ENCODE data around the gene TSPAN33.
"Not testable (repeated sequence)": the region's sequence is repeated elsewhere in the genome, so short reads cannot be mapped to it uniquely, and the experiment has no call there.

TSPAN33 gene

GRCh38 chr7:129170441-129171021 lies 26.0 kb downstream of the TSPAN33 start:
- no peak for DNase-seq (ENCODE audit: low read depth, low spot score)

DNA sequence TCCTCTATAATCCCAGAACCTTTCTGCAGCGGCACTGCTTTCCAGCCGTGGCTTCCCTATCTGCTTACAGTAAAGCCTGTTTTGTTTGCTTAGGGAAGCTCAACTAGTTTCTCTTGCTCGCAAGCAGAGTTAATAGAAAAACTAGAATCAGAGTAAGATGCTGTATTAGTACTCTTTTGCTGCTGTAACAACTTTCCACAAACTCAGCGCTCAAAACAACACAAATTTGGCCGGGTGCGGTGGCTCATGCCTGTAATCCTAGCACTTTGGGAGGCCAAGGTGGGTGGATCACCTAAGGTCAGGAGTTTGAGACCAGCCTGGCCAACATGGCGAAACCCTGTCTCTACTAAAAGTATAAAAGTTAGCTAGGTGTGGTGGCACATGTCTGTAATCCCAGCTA lies 29.4 kb downstream of the TSPAN33 start:
- not testable (repeated sequence) for DNase-seq (ENCODE audit: low read depth, low spot score)

DNA sequence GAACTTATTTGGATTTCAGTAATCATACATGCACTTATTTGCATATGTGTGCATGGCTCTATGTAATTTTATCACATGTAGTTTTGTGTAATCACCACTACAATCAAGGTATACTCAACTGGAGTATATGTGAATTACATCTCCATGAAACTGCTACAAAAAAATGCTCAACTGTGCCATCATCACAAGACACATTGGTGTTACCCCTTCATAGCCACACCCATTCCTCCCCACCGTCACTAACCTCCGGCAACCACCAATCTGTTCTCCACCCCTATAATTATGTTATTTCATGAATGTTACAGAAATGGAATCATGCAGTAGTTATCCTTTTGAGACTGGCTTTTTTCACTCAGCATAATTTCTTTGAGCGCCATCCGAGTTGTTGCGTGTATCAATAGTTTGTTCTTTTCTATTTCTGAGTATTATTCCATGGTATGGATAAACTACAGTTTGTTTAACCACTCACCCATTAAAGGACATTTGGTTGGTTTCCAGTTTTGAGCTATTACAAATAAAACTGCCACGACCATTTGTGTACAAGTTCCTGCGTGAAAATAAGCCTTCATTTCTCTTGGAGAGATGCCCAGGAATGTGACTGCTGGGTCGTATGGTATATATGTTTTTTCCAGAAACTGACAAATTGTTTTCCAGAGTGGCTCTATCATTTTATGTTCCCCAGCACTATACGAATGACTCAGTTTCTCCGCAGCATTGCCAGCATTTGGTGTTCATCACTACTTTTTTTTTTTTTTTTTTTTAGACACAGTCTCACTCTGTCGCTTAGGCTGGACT lies 32.6 kb downstream of the TSPAN33 start:
- no peak for DNase-seq (ENCODE audit: low read depth, low spot score)

- DNase-seq (ENCODE audit: low read depth, low spot score) = no peak
These were observed 40.6 kb downstream of the TSPAN33 start for GRCh38 chr7:129184981-129185670.

GRCh38 chr7:129186749-129187260 lies 42.3 kb downstream of the TSPAN33 start:
- DNase-seq (ENCODE audit: low read depth, low spot score) = no peak

- DNase-seq (ENCODE audit: low read depth, low spot score) = no peak
These were observed 43.3 kb downstream of the TSPAN33 start for GRCh38 chr7:129187681-129188371.

DNA sequence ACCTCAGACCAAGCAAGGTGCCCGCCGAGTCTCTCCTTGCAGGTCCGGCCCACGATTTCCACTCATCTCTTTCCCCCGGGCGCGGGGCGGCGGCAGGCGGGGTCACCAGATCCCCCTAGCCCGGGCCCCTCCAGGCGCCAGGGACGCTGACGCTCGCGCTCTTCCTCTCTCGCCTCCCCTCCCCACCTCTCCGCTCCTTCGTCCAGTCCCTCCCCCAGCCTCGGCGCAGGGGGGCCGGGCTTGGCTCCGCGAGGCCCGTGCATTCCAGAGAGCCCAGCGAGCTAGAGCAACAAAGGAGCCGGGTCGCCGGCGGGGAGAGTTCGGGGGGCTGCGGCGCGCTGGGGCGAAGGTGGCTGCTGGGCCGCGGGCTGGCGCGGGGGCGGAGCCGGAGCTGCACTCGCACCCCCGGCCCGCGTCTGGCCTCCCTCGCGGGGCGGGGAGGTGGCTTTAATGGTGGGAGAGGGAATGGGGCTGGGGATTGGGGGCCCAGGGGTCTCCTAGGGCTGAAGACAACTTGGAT lies 43.9 kb downstream of the TSPAN33 start, which contains the start of gene SMO:
Gene SMO, plus strand, starts transcription at position 262 of the 520 bp plus-strand sequence. CDS start 519 bp downstream, outside the sequence.
- DNase-seq (ENCODE audit: low read depth, low spot score) = no peak

GRCh38 chr7:129188892-129189660 lies 44.6 kb downstream of the TSPAN33 start:
- no peak for DNase-seq (ENCODE audit: low read depth, low spot score)

DNA sequence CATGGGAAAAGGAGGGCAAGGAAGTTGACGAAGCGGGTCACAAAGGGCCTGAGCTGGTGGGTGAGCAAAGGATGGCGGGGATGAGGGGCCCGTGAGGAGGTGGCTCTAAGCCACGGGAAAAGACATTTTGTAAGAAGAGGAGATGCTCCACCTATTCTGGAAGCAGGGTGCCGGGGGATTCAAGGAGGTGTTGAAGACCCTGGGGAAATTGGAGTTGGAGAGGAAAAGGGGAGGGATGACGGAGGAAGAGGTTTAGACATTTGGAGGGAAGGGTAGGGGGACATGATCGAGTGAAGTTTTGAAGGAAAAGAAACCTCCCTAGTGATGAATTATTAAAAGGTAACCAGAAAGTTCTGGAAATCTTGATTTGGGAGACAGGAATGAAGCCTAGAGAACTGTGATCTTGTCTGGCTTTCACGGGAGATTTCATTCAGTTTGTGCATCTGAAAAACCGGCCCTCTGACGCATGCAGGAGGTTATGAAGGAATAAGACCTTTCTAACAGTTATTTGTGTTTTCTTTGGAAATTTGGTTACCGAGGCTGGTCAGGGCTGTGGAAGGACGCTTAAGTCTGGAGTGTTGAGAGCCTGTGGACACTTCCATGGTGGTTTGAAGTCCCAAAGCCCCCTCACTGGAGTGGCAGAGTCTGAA lies 45.3 kb downstream of the TSPAN33 start:
- DNase-seq (ENCODE audit: low read depth, low spot score) = no peak

DNA sequence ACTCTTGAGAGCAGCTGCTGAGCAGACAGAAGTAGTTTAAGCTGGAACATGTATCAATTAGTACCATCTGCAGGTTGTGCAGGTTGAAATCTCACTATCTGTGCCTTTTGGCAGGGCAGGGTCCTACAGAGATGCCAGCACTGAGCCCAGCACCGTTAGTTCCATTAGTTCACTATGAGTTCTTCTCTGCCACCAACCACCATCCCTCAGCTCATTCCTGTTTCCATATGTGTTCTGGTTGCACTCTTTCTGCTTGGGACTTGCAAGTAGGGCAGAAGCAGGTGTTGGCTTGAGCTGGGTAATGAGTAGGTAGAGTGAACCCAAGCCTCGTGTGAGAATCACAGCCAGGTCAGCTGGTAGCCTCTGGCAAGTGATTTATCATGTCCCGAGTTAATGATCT lies 46.8 kb downstream of the TSPAN33 start:
- DNase-seq (ENCODE audit: low read depth, low spot score) = no peak

GRCh38 chr7:129193892-129194291 lies 49.4 kb downstream of the TSPAN33 start:
- no peak for DNase-seq (ENCODE audit: low read depth, low spot score)

DNA sequence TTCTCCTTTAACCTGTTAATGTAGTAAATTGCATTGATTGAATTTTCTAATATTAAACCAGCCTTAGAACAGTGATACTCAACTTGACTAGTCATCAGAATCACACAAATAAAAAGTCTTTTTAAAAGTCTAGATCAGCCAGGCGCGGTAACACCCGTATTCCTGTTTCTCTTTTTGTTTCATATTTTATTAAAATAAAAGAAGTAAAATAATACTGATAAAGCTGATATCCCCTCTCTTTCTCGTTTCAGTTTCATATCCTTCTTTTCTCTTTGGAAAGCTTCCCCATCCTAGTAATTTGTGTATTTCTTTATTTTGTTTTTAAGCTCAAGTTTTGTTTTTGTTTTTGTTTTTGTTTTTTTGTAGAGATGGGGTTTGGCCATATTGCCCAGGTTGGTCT lies 53.3 kb downstream of the TSPAN33 start:
- no peak for DNase-seq (ENCODE audit: low read depth, low spot score)

GRCh38 chr7:129199406-129199805 lies 54.9 kb downstream of the TSPAN33 start:
- DNase-seq (ENCODE audit: low read depth, low spot score) = no peak

DNA sequence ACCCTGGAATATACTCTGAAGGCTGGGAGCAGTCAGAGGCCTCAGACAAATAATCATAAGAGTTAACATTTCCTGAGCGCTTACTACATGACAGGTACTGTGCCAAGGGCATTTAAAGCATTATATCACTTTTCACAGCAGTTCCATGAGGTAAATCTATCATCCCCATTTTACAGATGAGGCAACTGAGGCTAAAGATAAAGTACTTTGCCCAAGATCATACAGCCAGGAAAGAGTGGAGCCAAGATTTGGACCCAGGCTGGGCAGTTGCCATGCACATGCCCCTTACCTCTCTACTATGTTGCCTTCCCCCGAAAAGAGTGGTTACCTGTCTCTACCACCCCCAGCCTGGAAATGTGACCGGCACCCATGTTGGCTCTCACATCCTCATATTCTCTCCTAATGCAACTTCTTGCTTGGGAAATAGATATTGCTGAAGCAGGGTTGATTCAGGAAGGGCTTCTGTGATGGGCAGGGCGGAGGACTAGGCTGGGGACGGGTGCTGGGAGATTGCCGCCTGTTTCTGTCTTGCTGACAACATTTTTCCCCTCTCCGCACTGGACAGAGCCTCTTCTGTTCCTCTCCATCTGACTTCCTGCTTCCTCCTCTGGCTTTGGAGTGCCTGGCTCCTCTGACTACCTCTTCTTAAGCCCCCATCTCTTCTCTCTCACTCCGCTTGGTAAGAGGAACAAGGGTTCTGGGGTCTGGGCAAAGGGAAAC lies 57.7 kb downstream of the TSPAN33 start:
- DNase-seq (ENCODE audit: low read depth, low spot score) = no peak

DNA sequence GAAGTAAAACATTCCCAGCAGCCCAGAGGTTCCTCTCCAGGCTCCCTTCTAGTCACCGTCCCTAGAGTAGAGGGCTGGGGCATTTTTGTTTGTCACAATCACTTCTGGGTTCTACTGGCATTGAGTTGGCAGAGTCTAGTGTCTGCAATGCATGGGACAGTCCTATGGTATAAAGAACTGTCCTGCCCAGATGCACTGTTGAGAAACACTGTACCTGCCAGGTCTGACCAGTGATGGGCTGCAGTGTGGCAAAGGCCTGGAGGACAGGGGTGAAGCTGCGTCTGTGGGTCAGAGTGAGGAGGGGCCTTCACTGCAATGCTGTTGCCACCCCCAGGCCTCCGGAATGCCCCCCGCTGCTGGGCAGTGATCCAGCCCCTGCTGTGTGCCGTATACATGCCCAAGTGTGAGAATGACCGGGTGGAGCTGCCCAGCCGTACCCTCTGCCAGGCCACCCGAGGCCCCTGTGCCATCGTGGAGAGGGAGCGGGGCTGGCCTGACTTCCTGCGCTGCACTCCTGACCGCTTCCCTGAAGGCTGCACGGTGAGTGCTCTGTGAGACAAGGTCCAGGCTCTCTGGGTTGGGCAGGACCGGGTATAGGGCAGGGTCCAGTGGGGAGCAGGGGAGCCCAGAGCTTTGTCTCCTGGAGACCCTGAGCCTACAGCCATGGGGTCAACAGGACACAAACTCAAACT lies 58.7 kb downstream of the TSPAN33 start:
- DNase-seq (ENCODE audit: low read depth, low spot score) = no peak

DNA sequence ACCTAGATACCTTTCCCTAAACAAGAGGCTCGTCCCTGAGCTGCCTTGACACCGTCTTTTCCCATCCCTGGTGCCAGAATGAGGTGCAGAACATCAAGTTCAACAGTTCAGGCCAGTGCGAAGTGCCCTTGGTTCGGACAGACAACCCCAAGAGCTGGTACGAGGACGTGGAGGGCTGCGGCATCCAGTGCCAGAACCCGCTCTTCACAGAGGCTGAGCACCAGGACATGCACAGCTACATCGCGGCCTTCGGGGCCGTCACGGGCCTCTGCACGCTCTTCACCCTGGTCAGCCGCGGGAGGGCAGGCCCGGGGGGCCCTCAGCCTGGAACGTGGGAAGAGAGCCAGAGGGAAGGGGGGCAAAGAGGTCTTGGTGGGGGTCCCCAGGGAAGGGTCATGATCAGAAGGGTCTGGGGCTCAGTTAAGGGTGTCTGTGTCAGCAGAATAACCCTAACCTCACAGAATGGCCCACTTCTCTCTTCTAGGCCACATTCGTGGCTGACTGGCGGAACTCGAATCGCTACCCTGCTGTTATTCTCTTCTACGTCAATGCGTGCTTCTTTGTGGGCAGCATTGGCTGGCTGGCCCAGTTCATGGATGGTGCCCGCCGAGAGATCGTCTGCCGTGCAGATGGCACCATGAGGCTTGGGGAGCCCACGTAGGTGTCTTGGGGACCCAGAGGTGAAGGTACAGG lies 60.8 kb downstream of the TSPAN33 start:
- no peak for DNase-seq (ENCODE audit: low read depth, low spot score)

GRCh38 chr7:129205987-129206785 lies 61.7 kb downstream of the TSPAN33 start:
- DNase-seq (ENCODE audit: low read depth, low spot score) = no peak

GRCh38 chr7:129208667-129209066 lies 64.2 kb downstream of the TSPAN33 start:
- no peak for DNase-seq (ENCODE audit: low read depth, low spot score)
